Stimulated activated CD8-positive, alpha-beta memory T cell treated with anti-CD3 and anti-CD28 coated beads, Interleukin-4, amount 100 ng/mL, for 48 hours (primary cell): ENCODE data around the gene PCSK1.
A peak's percentile ranks its signal among the peaks of the same experiment; 100 is the strongest.

Experiments used
- DNase-seq: peaks from one replicate; pipeline ENCODE4 v3.0.0-alpha.2; 2020

Gene PCSK1

DNA sequence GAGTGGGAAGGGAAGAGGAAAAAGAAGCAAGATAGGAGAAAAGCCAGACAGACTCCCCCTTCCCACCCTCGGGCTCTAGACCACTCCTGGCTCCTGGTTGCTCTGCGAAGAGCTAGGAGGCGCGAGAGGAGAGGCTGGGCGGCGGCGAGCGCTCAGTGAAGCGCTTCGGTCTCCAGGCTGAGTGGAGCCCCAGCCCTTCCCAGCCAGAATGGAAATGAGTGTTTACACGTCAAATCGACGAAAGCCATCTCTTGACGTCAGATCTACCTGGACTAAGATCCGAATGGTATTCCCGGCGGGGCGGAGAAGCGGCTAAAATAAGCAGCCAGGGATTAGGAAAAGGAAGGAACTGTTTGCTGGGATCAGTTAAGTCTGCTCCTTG, at the start of gene PCSK1:
TSS of gene PCSK1 (minus strand) at position 183 of the 382 bp plus-strand sequence. CDS start 206 bp downstream, outside the sequence.
- no peak for DNase-seq

DNA sequence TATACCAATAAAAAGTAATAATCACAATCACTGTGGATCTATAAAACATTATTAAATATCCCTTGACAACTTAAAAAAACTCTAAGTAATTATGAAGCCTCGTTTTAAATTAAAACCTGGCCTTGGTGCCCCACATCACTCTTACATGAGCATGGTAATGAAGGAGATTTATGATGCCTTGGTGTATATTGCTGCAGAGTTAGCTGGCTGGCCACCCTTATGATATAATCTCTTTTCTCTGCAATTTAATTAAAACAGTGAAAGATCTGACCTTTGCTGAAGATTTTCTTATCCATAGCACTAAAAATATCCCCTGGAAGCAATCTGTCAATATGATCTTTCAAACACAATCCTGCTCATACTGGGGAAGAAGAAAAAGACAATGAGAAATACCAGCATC, 48.8 kb upstream of the PCSK1 start:
- no peak for DNase-seq

DNA sequence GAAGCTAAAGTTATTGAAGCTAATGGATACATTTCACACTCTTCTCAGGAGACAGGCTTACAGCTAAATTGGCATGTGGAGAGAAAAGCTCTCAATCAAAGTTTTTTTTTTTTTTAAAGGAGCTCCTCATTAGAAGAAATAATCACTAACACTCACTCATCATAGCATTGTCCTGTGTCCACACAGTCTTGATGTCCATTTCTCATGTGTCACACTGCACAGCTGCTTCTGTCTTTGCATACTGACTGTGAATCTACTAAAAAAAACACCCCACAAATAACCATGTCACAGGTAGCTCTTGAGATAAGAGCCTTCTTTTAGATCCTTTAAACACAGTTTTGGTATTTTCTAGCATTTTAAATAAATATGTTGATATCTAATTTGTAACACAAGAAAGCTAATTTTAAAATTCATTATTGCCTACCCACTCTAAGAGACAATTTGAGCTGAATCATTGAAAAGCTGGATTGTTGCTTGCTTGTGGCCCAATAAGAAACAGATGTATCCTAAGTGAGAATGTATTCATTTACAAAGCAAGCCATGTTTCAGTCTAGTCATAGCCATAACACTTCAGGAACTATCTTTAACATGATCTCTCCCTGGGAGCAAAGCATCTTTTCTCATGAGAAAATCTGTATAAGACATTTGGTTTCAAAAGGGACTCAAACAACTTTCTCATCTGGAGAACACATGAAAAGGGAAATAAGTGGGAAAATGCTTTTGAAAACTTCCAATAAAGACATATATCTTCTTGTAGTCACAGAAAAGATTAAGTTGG, 48.1 kb upstream of the PCSK1 start:
- no peak for DNase-seq

DNA sequence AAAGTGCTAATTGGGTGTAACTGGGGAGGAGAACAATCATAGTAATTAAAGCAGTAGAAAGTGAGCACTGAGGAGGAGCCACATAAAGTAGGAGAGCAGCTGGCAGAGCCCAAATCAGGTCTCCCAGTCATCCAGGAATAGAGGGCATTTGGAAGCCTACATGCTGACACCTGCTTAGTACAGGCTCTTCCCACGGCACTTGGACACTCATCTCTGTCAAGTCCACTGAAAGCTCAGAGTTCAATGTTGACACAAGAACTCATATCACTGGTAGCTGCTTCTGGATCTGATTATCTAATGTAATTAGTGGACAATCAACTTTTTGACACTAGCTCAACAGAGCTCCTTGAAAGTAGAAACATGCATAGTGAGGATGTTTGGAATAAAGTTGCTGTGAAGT, 45.9 kb upstream of the PCSK1 start:
- no peak for DNase-seq

DNA sequence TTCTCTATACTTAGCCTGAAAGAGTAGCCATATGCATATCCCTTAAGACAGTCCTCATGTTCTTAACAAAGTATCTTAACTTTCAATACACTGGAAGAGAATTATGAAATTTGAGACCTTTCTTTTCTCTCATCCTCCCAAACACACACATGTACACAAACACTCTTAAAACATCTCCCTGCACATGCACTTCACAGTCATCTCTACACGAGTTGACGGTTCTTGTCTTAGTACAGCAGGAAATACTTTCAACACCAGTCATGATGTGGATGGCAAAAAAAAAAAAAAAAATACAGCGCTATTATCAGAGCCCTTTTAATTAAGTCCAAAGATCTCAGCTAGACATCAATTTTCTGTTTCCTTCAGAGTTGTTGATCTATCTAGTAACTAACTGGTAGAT, 43.6 kb upstream of the PCSK1 start:
- no peak for DNase-seq

DNA sequence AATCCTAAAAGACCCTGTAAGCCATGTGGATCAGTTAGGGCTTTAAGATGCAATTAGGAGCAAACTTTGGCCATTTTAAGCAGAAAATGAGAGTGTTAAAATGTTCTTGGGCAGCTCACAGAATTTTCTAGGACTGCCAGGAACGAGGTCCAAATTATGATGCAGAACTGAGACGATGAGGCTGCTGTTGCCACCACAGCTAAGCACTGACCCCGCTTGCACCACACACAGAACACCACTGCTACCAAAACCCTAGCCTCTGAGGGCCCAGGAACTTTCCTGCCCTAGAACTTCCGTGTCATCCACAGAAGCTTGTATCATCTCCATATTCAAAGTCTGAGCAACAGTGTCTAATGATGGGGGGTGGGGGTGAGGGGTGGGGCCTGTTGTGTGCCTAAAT, 41.0 kb upstream of the PCSK1 start:
- no peak for DNase-seq

DNA sequence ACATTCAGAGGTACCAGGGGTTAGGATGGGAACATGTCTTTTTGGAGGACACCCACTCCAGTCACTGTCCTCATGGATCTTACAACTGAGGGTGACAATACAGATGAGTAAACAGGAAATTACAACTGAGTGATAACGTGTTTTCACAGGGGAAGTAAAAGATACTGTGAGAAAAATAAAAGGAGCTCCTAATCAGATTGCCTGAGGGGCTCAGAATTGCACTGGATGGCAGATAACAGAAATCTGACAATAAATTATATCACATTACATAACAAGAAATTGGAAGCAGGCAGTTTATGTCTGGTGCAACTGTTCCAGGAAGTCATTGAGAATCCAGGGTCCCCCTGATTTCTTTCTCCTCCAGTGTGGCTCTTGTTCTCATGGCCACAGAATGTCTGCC, 40.1 kb upstream of the PCSK1 start:
- DNase-seq: no peak

DNA sequence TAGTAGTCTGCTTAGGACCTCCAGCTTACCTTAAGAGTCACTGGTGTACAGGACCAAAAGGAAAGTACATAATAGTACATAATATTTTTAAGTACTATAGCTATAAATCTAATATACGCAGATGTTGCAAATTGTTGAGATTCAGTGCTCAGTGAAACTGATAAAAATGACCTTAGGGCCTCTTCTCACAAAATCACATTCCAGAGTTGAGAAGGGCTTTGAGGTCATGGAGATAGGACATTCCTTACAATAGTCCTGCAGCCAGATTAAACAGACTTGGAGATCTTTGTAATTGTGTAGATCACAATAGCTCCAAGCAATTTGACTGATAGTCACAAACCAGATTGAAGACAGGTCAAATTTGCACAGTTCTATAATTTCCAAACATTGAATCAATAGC, 37.7 kb upstream of the PCSK1 start:
- no peak for DNase-seq

DNA sequence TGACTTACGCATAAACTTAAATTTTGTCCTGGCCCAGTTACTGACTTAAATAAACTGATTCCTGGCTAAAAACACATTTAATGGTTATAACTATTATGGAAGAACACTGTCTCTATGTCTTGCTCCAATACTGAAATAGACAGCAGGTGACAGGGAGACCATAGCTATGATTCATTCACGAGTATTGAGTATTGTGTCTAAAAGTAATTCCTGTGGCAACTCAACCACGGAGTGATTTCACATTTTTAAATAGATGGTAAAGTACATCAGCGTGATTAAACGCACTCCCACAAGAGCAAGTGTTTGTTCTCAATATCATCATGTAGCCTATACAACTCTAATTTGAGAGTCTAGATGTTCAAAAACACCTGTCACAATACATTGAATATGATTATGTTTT, 35.9 kb upstream of the PCSK1 start:
- DNase-seq: no peak

DNA sequence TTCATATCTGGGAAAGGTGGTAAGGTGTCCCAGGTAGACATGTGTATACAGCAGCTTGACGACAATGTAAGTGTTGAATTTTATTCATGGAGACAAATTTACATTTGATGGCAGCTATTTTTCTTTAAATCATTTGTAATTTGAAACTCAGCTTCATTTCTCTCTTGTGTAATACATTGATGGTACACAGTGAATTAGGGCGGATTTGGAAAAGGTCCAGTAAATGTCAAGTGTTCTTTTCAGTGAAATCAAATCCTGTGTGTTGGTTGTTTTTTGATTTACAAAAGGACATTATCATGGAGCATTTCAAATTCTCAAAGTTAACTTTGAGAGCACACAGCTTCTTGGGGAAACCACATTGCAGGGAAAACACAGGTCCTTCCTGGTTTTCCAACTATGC, 30.0 kb upstream of the PCSK1 start:
- no peak for DNase-seq

DNA sequence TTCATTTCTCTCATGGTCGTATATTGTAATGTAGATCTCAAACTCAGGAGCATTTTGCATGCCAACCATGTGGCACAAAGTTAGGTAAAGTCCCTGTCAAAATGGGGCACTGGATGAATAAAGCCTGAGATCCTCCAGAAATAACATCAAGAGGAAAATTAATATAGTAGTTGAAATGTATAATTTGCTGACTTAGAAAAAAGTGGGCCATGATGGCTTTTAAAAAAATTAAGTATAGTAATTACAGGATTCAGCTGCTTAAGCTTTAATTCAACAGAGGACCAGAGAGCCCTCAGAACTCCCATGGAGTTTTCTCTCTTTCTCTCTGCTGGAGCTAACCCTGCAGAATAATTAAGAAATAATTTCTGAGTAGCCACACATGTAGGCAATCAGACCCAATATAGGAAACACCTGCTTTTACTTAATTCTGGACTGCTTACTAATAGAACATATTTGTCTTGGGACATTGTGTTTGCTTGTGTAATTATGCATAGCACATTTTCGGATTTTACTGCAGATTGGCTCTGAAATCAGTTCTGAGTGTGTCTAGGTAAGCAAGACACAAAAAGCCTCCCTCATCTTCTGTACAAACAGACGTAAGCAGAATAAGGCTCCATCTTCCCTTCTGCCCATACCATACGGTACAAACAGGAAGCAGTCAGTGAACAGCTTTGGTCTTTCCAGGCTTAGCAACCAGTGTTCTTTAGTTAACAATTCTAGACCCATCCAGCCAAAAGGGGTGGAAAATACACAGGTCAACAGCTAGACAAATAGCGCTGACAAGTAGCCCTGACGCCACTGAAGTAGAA, 26.5 kb upstream of the PCSK1 start:
- DNase-seq: no peak

DNA sequence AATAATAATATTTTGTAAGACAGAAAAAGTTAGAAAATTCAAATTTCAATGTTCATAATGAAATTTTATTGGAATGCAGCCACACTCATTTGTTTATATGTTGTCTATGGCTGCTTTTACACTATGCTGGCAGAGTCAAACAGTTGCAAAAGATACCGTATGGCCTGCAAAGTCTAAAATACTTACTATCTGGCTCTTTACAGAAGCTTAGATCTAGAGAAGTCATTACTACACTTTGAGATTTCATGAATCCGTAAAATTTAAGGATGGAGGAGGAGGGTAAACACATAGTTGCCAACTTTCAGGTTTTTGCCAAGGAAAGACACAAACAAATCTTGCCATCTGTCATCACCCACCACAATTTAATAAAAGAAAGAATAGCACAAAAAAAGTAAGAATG, 25.1 kb upstream of the PCSK1 start:
- DNase-seq: no peak

DNA sequence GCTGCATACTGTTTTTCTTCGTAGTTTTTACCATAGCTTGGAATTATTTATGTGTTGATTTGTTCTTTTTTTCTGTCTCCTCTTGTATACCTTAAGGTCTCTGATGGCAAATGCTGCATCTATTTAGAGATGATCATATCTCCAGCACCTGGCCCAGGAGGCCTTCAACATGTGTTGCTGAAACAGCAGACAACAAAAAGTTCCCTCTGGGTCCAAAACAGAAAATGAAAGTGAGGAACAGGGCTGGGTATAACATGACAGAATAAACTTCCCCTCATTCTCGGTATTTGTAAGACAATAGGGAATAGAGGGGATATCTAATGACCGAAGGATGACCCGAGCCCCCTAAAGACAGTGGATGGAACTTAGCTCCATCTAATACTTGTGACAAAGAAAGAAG, 22.7 kb upstream of the PCSK1 start:
- no peak for DNase-seq

DNA sequence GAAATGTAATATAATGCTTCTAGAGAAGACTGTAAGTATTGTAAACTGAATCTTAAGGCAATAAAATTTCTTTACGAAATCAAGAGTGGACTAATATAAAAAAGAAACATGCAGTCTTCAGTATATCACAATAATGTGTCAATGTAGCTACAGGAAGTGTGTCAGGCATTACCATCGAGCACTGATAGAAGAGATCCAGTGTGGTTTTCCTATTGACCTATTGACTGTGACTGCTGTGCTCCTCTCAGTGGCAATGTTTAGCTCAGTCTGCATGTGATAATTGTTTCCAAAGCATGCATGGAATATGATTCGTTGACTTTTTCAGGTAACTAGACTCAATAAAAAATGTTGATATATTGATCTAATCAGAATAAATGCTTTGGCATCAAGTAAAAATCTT, 20.3 kb upstream of the PCSK1 start:
- no peak for DNase-seq

DNA sequence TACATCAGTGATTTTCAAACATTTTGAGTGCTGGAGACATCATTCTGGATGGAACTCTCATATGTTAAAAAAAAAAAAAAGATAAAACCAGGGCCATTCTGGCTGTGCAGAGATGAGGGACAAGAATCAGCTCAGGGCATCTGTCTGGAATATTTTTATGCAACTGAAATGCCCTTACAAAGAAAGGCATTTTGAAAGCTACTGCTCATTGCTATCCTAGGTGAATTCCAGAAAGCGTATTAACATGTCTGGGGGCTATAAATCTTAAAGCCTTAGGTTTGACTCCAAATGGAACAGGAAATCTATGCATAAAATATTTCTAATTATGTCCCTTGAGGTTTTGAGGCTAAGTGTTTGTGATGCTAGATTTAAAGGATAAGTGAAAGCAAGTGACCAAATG, 14.9 kb upstream of the PCSK1 start:
- DNase-seq: no peak

DNA sequence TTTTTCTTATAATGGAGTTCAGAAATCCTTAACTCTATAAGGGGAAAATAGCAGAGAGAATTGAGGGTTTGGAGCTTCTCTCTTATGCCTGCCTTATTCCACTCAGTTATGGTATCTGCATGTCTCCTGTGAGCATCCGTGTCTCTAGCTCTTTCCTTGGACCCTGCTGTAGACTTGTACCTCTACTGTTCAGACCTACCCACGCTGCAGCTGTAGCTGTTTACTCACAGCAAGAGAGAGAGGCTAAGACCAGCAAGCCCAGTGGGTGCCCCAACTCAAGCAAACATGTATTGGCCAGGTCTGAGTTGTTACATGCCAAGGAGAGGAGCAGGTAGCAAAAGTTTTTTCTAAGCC, 7.1 kb upstream of the PCSK1 start:
- DNase-seq: no peak

DNA sequence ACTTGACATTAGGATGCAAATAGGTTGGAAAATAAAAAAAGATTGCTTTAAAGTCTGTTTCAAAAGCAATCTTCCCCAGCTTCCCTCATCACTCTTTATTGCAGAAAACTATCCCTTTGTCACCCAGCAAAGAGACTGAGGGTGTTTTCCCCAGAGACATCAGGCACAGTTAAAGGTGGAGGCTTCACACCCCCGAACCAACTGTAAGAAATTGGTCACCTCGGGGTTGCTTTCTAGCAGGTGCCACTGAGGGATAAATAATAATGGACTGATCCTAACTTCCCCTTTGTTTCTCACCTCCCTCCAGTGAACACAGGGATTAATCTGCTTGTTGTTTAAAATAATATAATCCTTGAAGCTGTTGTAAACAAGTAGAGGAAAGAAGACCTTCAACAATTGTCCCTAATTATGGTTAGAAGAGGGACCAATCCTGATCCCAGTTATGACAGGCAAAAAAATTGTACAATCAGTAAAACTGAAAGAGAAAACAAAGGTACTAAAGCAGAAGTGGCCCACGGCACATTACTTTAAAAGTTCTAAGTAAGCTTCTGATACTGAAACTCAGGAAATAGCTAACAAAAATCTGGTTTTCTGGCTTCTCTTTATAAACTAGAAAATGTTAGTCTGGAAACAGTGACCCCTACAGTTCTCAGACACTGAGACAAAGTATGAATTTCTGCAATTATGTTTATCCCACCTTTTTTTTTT, 6.6 kb upstream of the PCSK1 start:
- no peak for DNase-seq

DNA sequence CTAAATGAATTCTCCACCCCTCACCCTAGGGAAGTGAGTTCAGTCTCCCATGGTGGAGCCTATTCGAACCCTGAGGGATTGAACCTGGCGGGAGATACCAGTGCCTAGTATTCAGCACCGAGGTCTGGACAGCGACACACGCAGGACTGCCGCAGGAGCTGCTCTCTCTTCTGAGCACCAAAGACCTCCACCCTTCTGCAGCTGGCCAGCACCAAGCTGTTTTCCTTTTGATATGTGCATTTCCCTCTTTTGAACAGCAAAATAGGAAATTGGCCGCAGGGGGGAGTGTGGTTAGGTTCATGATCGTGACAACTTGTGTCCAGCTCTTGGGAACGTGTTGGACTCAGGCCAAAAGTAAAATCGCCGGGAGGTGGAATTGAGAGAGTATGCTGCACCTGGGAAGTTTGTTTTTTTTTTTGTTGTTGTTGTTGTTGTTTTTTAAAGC, 1.2 kb upstream of the PCSK1 start:
- DNase-seq: peak; percentile 70

DNA sequence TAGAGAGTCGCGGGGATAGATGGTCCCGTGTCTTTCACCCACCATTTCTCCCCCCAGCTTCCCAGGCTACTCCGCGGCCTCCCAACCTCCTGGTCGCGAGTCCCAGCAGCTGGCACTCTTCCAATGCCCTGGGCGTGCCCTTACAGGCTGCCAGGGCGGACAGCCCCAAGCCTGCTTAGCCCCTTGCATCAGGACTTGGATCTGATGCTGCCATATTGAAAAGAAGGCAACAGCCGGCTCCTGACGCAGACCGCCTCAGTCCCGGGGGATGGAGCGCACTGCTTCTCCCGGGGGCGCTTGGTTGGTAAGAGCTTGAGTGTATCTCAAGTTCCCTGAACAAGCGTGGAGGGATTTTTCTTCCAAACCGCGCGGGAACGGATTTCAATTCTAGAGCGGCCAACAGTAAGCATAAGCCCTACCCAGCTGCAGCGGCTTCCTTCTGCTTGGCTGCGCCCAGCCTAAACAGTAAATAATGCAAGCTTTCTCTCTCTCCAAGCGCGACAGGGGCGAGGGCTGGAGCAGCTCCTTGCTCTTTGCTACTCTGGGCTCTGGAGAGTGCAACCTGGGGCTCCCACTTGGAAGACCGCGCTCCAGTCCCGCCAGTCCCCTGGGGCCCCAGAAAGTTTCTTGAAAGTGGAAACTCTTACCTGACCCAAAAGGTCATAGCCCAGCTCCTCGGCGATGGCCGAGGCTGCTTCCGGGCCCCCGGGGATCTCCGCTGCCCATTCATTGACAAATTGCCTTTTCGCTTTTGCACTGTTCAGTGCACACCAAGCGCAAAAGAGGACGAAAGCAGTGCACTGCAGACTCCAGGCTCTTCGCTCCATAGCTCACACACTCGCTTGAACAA, 607 bp downstream of the PCSK1 start:
- no peak for DNase-seq

DNA sequence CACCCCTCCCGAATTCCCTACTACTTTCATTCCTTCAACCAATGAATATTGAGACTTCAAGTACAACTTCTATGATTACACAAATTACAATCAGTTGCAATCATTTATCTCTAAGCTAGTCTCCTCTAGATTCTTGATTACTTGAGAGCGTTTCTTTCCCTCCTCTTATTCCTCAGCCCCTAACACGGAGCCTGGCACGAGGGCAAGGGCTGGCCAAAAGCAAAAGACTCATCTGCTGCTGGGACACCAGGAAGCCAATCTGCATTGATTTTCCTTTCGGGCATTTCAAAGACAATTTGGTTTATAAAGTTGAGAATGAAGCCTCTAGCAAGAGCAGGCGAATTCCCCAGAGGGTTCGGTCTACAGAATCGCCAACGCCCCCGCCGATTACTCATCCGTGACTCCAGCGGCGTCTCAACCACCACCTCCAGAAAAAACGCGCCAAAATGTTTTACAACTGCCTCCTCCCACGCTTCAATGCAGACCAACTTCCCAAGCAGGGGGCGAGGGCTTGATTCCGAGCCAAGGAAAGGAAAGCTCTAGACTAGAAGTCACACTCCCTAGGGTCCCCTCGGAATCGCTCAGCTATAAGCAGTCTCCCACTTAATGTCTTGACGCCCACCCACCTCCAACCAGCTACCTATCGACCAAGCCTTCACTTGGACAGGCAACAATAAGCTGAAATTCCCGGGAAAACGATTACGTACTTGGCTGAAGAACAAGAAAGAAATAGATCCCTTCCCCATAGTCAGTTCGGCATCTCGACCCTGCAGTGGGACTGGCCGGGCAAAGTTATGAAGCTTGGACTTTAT, 1.5 kb downstream of the PCSK1 start:
- DNase-seq: peak; percentile 47

DNA sequence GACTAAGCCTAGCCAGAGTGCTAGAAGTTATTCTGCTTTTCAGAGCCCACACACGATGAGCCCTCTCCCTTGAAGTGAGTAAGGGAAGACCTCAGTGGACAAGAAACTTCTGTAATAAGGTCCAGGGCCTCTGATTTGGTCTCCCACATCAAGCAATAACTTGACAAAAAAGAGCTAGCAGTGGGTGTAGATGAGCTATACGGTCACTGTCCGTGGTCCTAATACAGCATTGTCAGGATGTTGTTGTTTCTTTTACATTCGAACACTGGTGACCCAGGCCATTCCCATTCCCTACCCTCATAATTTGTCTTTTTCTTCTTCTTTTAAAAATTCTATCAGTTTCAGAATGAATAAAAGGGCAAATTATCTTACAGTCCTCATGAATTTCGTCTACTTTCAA, 5.2 kb downstream of the PCSK1 start:
- DNase-seq: no peak

DNA sequence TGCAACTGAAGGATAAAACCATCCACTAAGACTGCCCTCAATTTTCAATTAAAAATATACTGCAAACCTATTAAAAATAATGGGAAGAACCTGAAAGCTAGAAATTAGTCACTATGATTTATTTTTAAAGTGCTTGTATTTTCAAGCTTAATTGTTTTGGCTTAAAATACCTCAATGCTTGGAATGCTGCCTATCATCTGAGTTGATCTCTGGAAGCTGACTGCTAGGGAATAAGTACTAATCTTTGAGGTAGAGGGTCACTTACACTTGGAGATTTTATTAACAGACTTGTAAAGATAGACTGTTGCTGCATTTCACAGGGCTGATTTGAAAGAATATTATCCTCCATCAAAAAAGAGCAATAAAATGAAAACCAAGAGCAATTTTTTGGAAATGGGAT, 6.2 kb downstream of the PCSK1 start:
- no peak for DNase-seq
